PFSK-1 (cell line): Measurements from ENCODE around the gene LRGUK.

Source experiments
- FOXP2 ChIP-seq: optimal IDR thresholded peaks from 2 replicates; pipeline ENCODE3; 2011; ENCODE audit warnings: borderline replicate concordance, control low read depth, inconsistent platforms; ENCODE audit not compliant: insufficient read depth; ENCODE audit errors: extremely low read length, extremely low read depth
- POLR2AphosphoS5 ChIP-seq: IDR thresholded peaks from 2 replicates; pipeline ENCODE4 v1.6.1; 2012; ENCODE audit warnings: low read depth, mild to moderate bottlenecking, control low read depth, low read length, moderate library complexity
- SIN3A ChIP-seq: IDR thresholded peaks from 2 replicates; pipeline ENCODE4 v1.6.1; 2012; ENCODE audit warnings: mild to moderate bottlenecking, low read length, moderate library complexity, borderline replicate concordance; ENCODE audit not compliant: insufficient read depth
- TAF1 ChIP-seq: IDR thresholded peaks from 2 replicates; pipeline ENCODE4 v1.6.1; 2012; ENCODE audit warnings: low read length, control low read depth, borderline replicate concordance; ENCODE audit not compliant: insufficient read depth
- TF ChIP-seq, protein P1 (sequence below), 2 experiments: IDR thresholded peaks; 2 replicates each; pipeline versions ENCODE4 v1.6.1 to v1.8.0; 2011 to 2012; ENCODE audit warnings: low read depth in 2 of 2, low read length in 2 of 2, control low read depth in 1 of 2, inconsistent platforms in 1 of 2, mild to moderate bottlenecking in 1 of 2, moderate library complexity in 1 of 2; ENCODE audit not compliant: insufficient read depth in 1 of 2

LRGUK gene

DNA sequence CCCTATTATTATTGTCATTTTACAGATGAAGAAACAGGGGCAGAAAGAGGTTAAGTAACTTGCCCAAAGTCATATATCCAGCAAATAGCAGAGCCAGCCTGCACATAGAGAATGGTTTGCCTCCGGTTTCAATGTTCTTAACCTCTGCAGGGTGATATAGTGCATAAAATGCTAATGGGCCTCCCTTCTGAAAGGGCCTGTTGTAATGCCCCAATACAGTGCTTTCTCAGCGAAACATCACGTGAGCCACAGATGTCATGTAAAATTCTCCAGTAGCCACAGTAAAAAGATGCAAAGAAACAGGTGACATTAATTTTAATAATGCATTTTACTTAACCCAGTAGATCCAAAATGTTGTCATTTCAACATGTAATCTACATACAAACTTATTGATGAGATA, 38.1 kb downstream of the LRGUK start:
- TF ChIP-seq POLR2AphosphoS5, result no peak
- no peak for TF ChIP-seq SIN3A
- TF ChIP-seq, protein P1, sequence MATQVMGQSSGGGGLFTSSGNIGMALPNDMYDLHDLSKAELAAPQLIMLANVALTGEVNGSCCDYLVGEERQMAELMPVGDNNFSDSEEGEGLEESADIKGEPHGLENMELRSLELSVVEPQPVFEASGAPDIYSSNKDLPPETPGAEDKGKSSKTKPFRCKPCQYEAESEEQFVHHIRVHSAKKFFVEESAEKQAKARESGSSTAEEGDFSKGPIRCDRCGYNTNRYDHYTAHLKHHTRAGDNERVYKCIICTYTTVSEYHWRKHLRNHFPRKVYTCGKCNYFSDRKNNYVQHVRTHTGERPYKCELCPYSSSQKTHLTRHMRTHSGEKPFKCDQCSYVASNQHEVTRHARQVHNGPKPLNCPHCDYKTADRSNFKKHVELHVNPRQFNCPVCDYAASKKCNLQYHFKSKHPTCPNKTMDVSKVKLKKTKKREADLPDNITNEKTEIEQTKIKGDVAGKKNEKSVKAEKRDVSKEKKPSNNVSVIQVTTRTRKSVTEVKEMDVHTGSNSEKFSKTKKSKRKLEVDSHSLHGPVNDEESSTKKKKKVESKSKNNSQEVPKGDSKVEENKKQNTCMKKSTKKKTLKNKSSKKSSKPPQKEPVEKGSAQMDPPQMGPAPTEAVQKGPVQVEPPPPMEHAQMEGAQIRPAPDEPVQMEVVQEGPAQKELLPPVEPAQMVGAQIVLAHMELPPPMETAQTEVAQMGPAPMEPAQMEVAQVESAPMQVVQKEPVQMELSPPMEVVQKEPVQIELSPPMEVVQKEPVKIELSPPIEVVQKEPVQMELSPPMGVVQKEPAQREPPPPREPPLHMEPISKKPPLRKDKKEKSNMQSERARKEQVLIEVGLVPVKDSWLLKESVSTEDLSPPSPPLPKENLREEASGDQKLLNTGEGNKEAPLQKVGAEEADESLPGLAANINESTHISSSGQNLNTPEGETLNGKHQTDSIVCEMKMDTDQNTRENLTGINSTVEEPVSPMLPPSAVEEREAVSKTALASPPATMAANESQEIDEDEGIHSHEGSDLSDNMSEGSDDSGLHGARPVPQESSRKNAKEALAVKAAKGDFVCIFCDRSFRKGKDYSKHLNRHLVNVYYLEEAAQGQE (IDR thresholded peaks at IDR 0.05; ENCODE audit: insufficient read depth in 1 of 2, low read depth in 2 of 2, low read length in 2 of 2), result no peak
- no peak for TF ChIP-seq TAF1
- no peak for TF ChIP-seq FOXP2

DNA sequence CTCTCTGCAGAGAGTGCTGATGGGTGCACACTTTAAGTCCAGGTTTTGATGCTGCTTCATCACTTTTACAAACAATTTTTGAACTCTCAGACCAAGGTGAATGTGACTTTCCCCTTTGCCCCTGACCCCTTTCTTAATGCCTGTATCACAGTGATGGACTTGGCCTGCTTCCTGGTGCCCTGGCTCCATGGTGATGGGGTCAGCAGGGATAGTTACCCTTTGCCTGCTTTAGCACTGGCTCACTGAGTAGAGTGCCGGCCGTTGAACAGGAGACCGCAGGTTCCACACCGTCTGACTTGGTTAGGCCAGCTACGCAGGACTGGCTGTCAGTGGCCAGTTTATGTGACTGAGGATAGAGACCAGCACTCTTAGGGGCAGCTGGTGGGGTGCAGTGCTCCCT, 40.1 kb downstream of the LRGUK start:
- TF ChIP-seq POLR2AphosphoS5 (no peak), FOXP2 (no peak), SIN3A (no peak), TAF1 (no peak)
- TF ChIP-seq, protein P1 (IDR thresholded peaks at IDR 0.05; ENCODE audit: insufficient read depth in 1 of 2, low read depth in 2 of 2, low read length in 2 of 2), result no peak

DNA sequence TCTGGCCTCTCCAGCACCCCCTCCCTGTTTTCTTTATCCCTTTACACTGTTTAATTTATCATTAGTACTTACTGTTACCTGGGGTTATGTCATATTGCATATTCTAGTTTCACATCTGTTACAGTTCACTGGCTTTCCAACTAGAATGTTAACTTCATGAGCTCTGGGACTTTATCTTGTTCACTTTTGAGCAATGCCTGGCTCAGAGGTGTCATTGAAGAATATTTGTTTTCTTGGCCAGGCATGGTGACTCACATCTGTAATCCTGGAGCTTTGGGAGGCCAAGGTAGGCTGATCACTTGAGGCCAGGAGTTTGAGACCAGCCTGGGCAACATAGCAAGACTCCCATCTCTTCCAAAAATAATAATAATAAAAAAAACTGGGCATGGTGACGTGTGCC, 40.7 kb downstream of the LRGUK start:
- TF ChIP-seq, protein P1 (IDR thresholded peaks at IDR 0.05; ENCODE audit: insufficient read depth in 1 of 2, low read depth in 2 of 2, low read length in 2 of 2), result no peak
- TF ChIP-seq SIN3A, result no peak
- TF ChIP-seq FOXP2, result no peak
- no peak for TF ChIP-seq POLR2AphosphoS5
- no peak for TF ChIP-seq TAF1

DNA sequence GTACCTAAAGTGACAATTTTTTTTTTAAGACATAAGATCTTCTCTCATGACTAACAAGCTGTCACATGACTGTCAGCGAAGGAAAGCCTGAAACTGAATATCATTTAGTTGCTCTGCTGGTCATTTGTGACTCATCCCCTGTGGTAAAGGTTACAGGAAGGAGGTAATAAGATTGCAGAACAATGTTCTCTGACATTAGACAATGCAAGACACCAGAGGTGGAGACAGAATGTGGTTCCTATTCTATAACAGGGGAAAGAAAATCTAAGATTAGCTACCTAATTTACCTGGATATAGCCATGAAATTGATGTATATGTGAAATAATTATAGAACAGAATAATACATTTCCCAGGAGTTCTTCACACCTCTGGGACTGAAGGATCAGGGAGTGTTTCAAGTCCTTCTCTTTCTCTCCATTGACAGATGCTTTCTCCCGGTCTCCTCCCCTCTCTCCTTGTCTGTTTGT, 47.7 kb downstream of the LRGUK start:
- TF ChIP-seq POLR2AphosphoS5, result no peak
- no peak for TF ChIP-seq SIN3A
- no peak for TF ChIP-seq TAF1
- TF ChIP-seq FOXP2, result no peak
- TF ChIP-seq, protein P1 (IDR thresholded peaks at IDR 0.05; ENCODE audit: insufficient read depth in 1 of 2, low read depth in 2 of 2, low read length in 2 of 2), result no peak

DNA sequence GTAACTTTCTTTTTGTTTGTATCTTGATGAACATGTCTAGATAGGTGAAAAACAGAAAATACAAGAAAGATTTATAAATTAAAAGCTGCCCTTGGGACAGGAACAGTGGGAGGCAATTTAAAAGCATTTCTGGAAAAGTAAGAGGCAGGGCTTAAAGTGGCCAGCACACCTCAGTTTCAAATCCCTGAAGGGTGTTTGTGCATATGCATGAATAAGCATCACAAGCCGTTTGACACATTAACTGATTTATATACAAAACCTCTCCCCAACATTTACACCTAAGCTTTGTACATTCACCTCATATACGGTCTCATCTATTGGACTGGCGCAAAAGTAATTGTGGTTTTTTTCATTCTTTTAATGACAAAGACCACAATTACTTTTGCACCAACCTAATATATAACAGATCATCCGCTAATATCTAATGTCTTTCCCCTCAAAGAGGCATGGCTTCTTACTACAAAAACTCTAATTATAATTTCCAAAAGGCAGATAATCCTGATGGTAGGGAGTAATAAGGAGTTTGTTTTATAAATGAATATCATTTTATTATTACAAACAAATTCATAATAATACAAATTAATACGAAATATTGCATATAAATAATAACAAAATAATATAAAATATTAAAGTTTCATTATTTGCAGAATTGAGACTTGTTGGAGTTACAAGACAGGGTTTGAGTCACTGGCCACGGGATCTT, 48.3 kb downstream of the LRGUK start:
- no peak for TF ChIP-seq FOXP2
- TF ChIP-seq TAF1, result no peak
- TF ChIP-seq POLR2AphosphoS5, result no peak
- TF ChIP-seq, protein P1 (IDR thresholded peaks at IDR 0.05; ENCODE audit: insufficient read depth in 1 of 2, low read depth in 2 of 2, low read length in 2 of 2), result no peak
- no peak for TF ChIP-seq SIN3A
